Mucosa of gallbladder (tissue), 1 donor: Measurements from ENCODE around the gene CLMP. TPM values are rescaled to one million over a fixed set of nuclear protein-coding genes. Genes with fewer than 3 reads are reported as not detected.
A peak's percentile ranks its signal among the peaks of the same experiment; 100 is the strongest.
"Not testable (repeated sequence)": the region's sequence is repeated elsewhere in the genome, so short reads cannot be mapped to it uniquely, and the experiment has no call there.

ENCODE experiments used
- DNase-seq: peaks from one replicate; pipeline ENCODE4 v3.0.0-alpha.2; 2020; ENCODE audit warnings: low spot score
- total RNA-seq: library from RNA; stranded (reverse); gene quantifications from one replicate; pipeline ENCODE4 v1.2.1, GENCODE V29; 2021
- donor health status: DM: no; HTN: no; CAD: no.

Gene CLMP
- total RNA-seq, 1 donor from 2014 or later, result 53.9 TPM

- no peak for DNase-seq
These were observed 23.4 kb upstream of the CLMP start for GRCh38 chr11:123218451-123218850.

GRCh38 chr11:123217897-123218296 lies 22.8 kb upstream of the CLMP start:
- no peak for DNase-seq

- no peak for DNase-seq
These were observed 21.2 kb upstream of the CLMP start for GRCh38 chr11:123216249-123216648.

GRCh38 chr11:123214940-123215339 lies 19.9 kb upstream of the CLMP start:
- no peak for DNase-seq

- DNase-seq, result no peak
These were observed 19.3 kb upstream of the CLMP start for GRCh38 chr11:123214396-123214795.

- DNase-seq, result no peak
These were observed 18.3 kb upstream of the CLMP start for GRCh38 chr11:123213307-123213771.

- DNase-seq, result no peak
These were observed 17.4 kb upstream of the CLMP start for GRCh38 chr11:123212406-123212805.

GRCh38 chr11:123211981-123212380 lies 16.9 kb upstream of the CLMP start:
- no peak for DNase-seq

- no peak for DNase-seq
These were observed 16.3 kb upstream of the CLMP start for GRCh38 chr11:123211149-123211852.

- DNase-seq, result no peak
These were observed 14.5 kb upstream of the CLMP start for GRCh38 chr11:123209591-123209990.

GRCh38 chr11:123206791-123207434 lies 11.9 kb upstream of the CLMP start:
- peak; percentile 22 for DNase-seq

- not testable (repeated sequence) for DNase-seq
These were observed 11.0 kb upstream of the CLMP start for GRCh38 chr11:123206055-123206454.

GRCh38 chr11:123203934-123204333 lies 8.9 kb upstream of the CLMP start:
- no peak for DNase-seq

GRCh38 chr11:123203471-123203870 lies 8.4 kb upstream of the CLMP start:
- DNase-seq, result no peak

GRCh38 chr11:123202155-123203151 lies 7.4 kb upstream of the CLMP start:
- peak; percentile 19 for DNase-seq

GRCh38 chr11:123200264-123200663 lies 5.2 kb upstream of the CLMP start:
- no peak for DNase-seq

GRCh38 chr11:123197711-123198110 lies 2.7 kb upstream of the CLMP start:
- DNase-seq, result no peak

GRCh38 chr11:123196060-123196714 lies 1.1 kb upstream of the CLMP start:
- no peak for DNase-seq

GRCh38 chr11:123194337-123195187 lies 486 bp downstream of the CLMP start:
- DNase-seq, result no peak

GRCh38 chr11:123193742-123194141 lies 1.3 kb downstream of the CLMP start:
- no peak for DNase-seq

GRCh38 chr11:123191939-123192338 lies 3.1 kb downstream of the CLMP start:
- no peak for DNase-seq
